Liver (tissue), 3 donors: ENCODE data around the gene VTN.

ENCODE experiments used
- GABPA ChIP-seq, 2 donors: IDR thresholded peaks in 1 of 2; conservative IDR thresholded peaks in 1 of 2; 2 replicates each; pipeline ENCODE4 v1.6.1; 2016; ENCODE audit warnings: antibody characterized with exemption in 2 of 2, mild to moderate bottlenecking in 1 of 2, moderate library complexity in 1 of 2
- RAD21 ChIP-seq, 2 donors: IDR thresholded peaks; 2 replicates each; pipeline ENCODE4 v1.6.1; 2016; ENCODE audit warnings: antibody characterized with exemption in 2 of 2, mild to moderate bottlenecking in 2 of 2
- TAF1 ChIP-seq: conservative IDR thresholded peaks from 2 replicates; pipeline ENCODE4 v1.6.1; 2016; ENCODE audit warnings: antibody characterized with exemption, mild to moderate bottlenecking
- TF ChIP-seq, protein P1 (sequence below): fragments of 150-350 bp; IDR thresholded peaks from 2 replicates; pipeline ENCODE4 v1.5.1; 2017; ENCODE audit warnings: improper control_type of control experiment, low read depth, low read length; ENCODE audit not compliant: missing input control
- TF ChIP-seq, protein P2 (sequence below): IDR thresholded peaks from 2 replicates; pipeline ENCODE4 v1.6.1; 2016; ENCODE audit warnings: antibody characterized with exemption, mild to moderate bottlenecking
- donor health status: healthy.
- donor health status: healthy.

DNA sequence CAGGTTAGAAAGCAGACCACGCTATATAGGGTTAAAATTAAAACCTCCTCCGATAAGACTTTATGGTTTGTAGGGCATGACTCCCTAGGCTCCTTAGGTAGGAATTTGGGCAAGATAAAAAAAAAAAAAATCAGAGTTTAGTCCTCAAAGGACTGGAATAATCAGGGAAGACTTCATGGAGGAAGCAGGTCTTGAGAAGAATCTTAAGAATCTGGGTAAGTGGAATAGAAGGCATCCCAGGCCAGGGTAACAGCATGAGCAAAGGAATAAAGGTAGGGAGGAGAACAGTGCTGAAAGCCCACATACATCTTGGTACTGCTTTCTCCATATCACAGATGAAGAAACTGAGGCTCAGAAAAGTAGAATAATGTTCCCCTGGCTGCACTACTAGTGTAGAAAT lies 20.5 kb upstream of the VTN start:
- TF ChIP-seq GABPA (IDR thresholded peaks at IDR 0.05 in 1 of 2, conservative IDR thresholded peaks at IDR 0.05 in 1 of 2), result no peak
- TF ChIP-seq, protein P1, sequence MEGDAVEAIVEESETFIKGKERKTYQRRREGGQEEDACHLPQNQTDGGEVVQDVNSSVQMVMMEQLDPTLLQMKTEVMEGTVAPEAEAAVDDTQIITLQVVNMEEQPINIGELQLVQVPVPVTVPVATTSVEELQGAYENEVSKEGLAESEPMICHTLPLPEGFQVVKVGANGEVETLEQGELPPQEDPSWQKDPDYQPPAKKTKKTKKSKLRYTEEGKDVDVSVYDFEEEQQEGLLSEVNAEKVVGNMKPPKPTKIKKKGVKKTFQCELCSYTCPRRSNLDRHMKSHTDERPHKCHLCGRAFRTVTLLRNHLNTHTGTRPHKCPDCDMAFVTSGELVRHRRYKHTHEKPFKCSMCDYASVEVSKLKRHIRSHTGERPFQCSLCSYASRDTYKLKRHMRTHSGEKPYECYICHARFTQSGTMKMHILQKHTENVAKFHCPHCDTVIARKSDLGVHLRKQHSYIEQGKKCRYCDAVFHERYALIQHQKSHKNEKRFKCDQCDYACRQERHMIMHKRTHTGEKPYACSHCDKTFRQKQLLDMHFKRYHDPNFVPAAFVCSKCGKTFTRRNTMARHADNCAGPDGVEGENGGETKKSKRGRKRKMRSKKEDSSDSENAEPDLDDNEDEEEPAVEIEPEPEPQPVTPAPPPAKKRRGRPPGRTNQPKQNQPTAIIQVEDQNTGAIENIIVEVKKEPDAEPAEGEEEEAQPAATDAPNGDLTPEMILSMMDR, result no peak
- TF ChIP-seq RAD21 (IDR thresholded peaks at IDR 0.05), result no peak
- no peak for TF ChIP-seq TAF1
- TF ChIP-seq, protein P2, sequence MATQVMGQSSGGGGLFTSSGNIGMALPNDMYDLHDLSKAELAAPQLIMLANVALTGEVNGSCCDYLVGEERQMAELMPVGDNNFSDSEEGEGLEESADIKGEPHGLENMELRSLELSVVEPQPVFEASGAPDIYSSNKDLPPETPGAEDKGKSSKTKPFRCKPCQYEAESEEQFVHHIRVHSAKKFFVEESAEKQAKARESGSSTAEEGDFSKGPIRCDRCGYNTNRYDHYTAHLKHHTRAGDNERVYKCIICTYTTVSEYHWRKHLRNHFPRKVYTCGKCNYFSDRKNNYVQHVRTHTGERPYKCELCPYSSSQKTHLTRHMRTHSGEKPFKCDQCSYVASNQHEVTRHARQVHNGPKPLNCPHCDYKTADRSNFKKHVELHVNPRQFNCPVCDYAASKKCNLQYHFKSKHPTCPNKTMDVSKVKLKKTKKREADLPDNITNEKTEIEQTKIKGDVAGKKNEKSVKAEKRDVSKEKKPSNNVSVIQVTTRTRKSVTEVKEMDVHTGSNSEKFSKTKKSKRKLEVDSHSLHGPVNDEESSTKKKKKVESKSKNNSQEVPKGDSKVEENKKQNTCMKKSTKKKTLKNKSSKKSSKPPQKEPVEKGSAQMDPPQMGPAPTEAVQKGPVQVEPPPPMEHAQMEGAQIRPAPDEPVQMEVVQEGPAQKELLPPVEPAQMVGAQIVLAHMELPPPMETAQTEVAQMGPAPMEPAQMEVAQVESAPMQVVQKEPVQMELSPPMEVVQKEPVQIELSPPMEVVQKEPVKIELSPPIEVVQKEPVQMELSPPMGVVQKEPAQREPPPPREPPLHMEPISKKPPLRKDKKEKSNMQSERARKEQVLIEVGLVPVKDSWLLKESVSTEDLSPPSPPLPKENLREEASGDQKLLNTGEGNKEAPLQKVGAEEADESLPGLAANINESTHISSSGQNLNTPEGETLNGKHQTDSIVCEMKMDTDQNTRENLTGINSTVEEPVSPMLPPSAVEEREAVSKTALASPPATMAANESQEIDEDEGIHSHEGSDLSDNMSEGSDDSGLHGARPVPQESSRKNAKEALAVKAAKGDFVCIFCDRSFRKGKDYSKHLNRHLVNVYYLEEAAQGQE, result no peak
